GM12892 (cell line): Measurements from ENCODE around the gene IGFL4.
"Not testable (repeated sequence)": the region's sequence is repeated elsewhere in the genome, so short reads cannot be mapped to it uniquely, and the experiment has no call there.

ENCODE experiments used
- POLR2A ChIP-seq: IDR thresholded peaks from 2 replicates; pipeline ENCODE4 v1.6.1; 2011; ENCODE audit warnings: low read depth, low read length, control low read depth
- POLR2AphosphoS5 ChIP-seq: IDR thresholded peaks from 2 replicates; pipeline ENCODE4 v1.6.1; 2011; ENCODE audit warnings: low read depth, low read length, control low read depth
- TAF1 ChIP-seq: IDR thresholded peaks from 2 replicates; pipeline ENCODE4 v1.6.1; 2011; ENCODE audit warnings: low read depth, mild to moderate bottlenecking, control low read depth, low read length, borderline replicate concordance

DNA sequence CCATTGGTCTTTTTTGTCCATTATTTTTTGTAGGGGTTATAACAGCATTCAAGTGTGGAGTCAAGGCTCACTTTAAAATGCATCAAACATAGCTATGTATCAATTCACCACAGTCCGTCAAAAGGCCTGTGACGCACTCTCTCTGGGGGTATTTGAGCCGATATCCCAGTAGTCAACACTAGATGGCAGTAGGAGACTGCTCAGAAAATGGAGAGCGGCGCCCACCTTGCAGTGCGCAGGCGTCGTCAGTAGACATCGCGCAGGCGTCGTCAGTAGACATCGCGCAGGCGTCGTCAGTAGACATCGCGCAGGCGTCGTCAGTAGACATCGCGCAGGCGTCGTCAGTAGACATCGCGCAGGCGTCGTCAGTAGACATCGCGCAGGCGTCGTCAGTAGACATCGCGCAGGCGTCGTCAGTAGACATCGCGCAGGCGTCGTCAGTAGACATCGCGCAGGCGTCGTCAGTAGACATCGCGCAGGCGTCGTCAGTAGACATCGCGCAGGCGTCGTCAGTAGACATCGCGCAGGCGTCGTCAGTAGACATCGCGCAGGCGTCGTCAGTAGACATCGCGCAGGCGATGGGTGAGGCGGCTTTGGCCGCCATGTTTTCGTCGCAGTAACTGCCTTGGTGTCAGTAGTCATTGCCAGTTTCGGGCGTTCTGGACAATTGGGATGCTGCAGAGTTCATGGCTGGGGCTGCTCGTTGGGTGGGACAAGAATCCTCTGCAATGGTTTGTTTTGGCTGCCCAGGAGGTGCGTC, 38.0 kb upstream of the IGFL4 start:
- TF ChIP-seq POLR2A, POLR2AphosphoS5, TAF1: not testable (repeated sequence)
